Pons (tissue), 1 donor: Measurements from ENCODE around the gene ZNF503.
A peak's percentile ranks its signal among the peaks of the same experiment; 100 is the strongest.

ENCODE experiments used
- DNase-seq: peaks from one replicate; pipeline ENCODE4 v3.0.0-alpha.2; 2016; ENCODE audit warnings: low spot score

The ZNF503 gene

DNA sequence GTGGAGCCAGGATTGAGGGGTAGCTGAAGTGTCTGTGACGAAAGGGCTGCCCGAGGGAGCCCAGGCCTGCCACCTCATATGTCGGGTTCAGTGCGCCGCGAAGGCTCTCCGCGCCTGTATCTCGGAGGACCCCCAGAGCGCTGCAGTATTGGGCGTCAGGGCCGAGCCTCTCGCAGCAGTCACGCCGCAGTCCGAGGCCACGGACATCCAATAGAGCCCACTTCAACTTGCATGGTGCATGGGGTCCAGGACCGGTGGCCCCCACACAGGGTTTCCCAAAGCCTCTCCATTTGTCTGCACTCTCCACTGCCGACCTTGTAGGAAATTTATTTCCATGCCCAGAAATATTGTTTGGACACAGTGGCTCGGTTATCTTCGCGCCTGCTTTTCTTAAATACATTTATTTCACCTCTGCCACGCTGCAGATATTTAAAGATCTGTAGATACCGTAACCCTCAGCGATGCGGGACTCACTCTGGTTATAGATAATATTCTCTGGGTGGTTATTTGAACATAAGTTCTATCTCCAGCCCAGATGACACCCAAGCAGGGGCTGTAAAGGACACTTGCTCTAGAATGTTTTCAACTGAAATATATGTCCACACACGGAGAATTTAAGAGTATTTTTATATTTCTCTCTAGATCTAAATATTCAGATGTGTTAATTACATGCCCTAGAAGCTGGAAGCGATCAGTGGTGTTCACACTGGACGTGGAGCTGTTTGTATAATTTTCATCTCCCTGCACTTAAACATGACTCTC lies 5.1 kb upstream of the ZNF503 start:
- DNase-seq, result no peak

GRCh38 chr10:75405598-75406461 lies 4.3 kb upstream of the ZNF503 start:
- no peak for DNase-seq

DNA sequence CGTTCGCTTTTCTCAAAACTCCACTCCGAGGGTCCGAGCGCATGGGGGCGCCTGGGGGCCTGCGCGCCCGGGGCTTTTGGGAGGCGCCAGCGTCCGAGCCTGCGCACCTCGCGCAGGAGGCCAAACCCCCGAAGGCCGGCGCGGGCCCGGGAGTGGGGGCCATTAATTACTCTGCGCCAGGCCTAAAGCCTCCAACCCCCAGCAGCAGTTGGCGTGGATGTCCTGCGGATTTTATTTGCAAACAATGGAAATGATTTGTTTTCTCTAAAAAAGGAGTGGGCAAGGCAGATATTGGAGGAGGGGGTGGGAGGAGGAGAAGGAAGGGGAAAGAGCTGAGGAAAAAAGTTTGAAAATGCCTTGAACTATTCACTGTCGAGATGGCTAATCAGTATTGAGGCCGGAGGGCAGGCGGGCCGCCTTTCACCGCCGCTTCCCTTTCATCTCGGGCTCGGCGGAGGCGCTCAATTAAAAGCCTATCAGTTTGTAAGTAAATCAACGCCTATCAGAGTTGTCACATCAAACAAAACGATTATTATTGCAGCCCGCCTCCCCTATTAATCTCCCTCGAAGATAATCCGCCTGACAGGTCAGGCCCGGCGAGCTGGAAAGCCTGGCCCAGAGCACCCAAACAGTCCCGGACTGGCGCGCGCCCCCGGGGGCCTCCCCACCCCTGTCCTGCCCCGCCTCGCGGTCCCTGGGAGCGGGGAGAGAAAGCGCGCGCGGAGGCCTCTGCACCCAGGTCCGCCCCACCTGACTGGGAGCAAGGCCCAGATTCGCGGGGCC lies 3.4 kb upstream of the ZNF503 start:
- DNase-seq, result no peak

GRCh38 chr10:75403939-75404814 lies 2.6 kb upstream of the ZNF503 start:
- no peak for DNase-seq

DNA sequence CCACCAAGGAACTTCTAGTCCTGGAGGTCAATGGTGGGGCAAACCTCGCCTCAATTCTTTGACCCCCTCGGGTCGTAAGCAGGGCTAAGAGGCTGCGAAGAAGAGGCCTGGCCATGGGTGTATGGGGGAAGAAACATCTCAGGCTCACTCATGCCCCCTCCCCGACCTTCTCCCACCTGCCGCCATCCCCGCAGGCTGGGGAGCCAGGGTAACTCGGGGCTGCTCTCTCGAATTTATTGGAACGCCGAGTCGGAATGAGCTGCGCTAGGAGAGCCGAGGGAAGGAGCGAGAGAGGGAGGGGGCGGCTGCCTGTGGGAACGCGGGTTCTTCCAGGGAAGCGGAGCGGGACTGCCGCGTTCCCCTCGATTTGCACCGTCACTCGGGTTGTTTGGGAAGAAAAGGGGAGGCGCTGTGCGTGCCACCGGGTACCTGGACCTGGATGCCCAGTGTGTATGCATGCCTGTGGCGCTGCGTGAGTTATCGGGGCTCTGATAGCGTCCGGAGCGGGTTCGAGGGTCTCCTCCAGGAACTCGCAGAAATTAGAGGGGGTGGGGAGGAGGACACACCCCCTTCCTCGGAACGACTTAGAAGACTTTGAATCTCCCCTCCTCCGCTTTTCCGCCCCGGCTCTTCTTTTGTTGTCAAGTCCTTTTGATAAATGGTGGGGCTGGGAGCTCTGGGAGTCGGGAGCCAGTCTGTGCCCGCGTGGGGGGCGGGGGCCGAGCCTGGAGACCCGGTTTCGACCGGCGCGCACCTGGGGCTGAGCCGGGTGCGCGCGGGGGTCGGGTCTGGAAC lies 1.8 kb upstream of the ZNF503 start:
- no peak for DNase-seq

DNA sequence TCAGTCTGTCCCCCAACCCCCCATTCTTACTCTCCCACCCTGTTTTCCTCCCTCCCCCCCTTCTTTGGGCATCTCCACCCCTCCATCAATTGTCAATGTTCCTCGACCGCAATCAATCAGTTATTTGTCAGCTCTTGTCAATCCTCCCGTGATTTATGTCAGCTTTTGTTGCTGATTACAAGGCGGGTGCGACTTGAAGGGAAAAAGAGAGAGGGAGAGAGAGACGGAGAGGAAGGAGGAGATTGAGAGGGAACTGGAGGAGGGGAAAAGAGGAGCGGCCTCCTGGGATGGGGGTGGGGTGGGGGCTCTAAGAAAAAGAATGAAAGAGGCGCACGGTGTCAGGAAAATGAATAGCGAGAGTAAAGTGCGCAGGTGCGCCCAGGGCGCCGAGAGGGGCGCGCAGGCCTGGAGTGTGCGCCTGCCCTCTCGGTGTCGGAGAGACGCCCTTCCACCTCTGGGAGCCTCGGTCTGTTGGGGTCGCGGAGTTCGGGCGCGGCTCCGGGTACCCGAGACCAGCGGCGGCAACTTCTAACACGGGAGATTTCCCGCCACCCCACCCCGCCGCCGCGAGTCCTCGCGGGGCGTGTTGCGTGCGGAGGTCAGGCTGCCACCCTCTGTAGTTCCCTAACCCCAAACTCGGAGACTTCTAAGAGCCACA lies 1.1 kb upstream of the ZNF503 start:
- peak; percentile 90 for DNase-seq

- peak; percentile 40 for DNase-seq
Measured at GRCh38 chr10:75400771-75401568, 594 bp downstream of the ZNF503 start.

GRCh38 chr10:75400163-75400770 lies 1.3 kb downstream of the ZNF503 start:
- DNase-seq, result no peak

- DNase-seq, result peak; percentile 39
Measured at GRCh38 chr10:75399461-75400162, 2.0 kb downstream of the ZNF503 start.

DNA sequence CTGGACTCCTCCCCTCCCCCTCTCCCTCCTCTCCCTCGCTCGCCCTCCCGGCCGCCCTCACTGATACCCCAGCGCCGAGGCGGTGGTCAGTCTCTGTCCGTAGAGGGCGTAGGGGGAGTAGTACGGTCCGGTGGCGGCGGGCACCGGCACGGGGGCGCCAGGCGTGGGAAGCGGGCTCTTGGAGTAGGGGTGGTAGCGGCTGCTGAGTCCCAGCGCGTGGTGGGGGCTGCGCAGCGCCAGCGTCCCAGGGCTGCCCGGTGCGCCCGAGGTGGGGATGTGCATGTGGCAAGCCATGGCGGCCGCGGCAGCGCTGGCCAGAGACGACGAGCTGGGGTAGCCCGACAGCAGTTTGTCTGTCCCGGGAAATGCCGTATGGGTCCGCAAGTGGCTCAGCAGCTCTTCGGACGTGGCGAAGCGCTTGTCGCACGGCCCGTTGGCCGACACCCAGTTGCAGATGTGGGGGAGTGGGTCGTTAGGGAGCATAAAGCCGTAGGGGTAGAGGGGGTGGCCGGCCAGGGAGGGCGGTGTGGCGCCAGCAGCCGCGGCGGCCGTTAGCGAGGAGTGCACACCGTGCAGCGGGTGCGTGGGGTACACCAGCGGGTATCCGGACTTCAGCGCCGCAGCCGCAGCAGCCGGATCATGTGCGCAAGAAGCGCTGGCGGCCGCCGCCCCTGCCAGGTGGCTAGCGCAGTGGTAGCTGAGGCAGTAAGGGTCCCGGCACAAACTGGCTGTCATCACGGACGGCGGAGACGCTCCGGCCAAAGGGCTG lies 2.7 kb downstream of the ZNF503 start:
- DNase-seq, result no peak

- DNase-seq, result no peak
Measured at GRCh38 chr10:75398200-75398691, 3.3 kb downstream of the ZNF503 start.

DNA sequence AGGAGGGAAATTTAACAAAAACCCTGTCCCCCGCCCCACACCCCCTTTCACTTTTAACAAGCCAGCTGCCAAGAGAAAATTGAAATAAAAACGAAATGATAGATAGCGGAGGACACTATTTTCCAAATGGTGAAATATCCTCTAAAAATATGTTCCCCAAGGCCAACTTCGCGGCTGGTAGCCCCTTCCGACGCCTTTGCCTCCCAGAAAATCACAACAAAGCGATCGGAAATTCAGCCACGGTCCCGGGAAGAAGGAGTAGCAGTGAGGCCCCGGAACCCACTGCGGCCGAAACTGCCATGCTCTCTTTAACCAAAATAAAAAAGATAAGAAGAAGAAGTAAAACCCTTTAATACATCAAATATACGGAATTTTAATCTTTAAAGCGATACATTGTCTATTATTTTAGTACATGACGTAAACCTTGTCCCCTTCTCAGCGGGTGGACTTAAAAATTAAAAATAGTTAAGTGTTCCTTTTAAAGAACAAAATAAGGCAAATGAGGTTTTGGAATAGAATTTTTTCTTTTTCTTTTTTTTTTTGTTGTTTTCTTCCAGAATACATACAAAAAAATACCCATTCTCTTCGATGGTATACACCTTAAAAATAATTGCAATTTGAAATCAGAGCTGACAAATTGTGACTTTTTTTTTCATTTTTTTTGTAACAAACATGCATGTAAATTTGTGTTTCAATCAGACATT lies 3.9 kb downstream of the ZNF503 start:
- no peak for DNase-seq

DNA sequence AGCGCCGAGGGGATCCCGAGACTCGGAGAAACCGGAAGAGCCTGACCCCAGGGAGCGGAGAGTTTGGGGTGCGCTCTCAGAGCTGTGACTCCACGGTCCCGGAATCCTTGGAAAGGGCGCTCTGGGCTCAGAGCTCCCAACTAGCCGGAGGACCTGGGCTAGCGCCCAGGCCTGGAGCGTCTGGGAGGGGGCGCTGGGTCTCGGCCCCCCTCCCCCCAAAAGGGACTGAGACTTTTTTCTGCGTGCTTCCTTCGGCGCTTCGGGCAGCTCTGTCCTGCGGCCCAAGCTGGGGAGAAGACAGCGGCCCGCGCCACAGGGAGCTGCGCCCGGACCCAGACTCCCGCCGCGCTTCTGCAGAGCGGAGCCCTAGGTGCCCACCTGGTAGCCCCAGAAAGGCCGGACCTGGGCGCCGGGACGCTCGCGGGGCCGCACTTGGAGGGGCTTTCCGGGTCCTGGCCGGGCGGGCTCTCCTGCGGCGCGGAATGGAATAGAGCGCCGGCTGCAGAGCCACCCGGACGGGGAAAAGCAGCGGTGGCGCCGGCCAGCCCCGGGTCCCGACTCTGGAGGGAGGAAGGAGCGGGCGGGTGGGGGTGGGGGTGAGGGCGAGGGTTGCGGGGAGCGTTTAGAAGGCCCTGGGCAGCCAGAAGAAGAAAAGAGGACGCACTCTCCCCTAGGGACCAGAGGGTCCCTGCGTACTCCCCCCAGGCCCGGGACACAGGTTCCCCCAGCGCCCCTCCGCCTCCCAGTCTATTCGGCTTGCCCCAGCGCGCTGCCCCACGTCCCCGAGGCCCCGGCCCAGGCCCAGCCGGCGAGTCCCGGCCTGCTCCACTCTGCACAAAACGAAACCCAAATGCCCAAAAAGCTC lies 4.7 kb downstream of the ZNF503 start:
- no peak for DNase-seq

DNA sequence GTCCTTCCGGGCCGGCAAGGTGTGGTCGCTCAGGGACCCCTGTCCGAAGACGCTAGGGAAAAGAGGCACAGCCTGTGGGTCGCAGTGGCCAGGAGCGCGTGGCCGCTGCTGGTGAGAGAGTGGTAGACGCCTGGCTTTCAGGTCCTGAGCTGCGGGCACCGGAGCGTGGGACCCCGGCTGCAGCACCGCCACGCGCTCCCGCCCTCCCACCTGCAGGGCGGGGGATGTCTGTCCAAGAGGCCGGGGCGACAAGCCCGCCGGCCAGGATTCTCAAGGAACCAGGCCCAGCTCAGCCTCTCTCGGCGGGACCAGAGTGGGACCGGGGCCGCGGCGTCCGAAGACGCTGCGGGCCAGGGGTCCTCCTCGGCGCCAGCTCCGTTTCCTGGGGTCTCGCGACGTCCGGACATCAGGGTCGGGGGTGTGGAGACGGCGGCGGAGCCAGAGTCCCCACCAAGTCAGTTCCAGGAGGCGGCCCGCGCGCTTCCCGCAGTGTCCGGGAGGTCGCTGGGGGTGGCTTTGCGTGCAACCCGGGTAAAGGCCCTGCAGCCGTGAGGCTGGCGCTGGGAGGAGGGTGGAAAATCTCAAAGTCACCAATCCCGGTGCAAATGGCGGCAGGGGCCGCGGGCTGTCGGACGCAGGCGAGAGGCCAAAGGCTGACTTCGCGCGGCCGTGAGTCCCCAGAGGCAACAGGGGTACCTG lies 5.5 kb downstream of the ZNF503 start:
- DNase-seq, result no peak
